Activated CD8-positive, alpha-beta memory T cell treated with anti-CD3 and anti-CD28 coated beads for 4 hours (primary cell): ENCODE measurements around the gene TKT.

Experiments used
- DNase-seq, 2 donors: peaks; one replicate each; pipeline ENCODE4 v3.0.0-alpha.2; 2020; ENCODE audit warnings: low read depth in 2 of 2

The TKT gene

DNA sequence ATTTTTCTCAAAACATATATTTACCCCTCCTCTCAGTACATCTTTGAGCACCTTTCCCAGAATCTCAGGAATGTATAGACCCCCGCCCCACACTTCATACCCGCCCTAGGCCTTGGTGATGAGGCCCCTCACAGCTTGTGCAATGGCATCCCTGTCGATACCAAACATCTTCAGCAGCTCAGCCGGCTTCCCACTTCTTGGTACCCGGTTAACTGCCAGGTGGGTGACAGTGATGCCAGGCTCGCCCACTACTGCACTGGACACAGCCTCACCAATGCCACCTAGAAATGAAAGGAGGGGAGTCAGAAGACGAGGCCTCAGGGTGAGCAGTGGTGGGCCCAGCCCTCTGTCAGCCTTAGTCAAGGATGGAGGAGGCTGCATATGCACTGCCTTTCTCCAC lies 30.2 kb downstream of the TKT start:
- no peak for DNase-seq

- no peak for DNase-seq
These were observed 30.6 kb downstream of the TKT start for GRCh38 chr3:53225181-53225580.

- DNase-seq, result no peak
These were observed 31.3 kb downstream of the TKT start for GRCh38 chr3:53224536-53224935.

DNA sequence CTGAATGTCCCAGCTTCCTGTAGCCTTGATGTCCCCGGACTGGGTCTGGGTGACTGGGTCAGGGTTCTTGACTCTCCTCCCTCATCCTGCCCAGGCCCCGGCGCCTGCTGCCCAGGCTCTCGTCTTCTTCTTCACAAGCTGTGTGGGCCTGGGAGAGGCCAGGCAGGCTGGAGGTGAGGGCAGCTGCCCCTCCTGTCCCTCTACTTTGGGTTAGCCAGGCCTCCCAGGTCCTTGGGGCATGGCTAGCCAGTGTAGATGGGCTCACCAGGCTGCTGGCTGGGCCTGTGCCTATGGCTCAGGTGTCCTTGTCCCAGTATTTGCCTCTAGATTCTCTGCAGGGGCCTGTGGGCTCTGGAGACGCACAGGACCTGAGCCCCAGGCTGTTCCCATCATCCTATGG lies 31.8 kb downstream of the TKT start:
- DNase-seq, result no peak

DNA sequence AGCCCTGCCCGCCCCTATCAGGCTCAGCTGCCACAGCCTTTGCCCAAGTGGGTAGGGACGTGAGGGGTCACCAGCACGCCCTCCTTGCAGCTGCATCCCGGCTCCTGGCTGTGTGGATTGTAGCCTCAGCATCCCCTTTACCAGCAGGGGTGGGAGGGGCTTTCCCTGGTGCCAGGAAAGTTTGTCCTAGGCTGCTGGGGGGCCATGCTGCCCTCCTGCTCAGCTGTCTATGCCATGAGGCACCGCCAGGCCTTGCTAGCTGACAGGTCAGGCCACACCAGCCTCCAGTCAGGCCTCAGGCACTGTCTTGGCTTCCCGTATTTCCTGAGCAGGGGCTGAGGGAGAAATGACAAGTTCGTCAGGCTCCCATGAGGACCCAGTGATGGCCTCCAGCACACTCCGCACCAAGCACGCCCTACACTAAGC lies 32.3 kb downstream of the TKT start:
- no peak for DNase-seq

- DNase-seq, result no peak
These were observed 32.8 kb downstream of the TKT start for GRCh38 chr3:53223025-53223424.

DNA sequence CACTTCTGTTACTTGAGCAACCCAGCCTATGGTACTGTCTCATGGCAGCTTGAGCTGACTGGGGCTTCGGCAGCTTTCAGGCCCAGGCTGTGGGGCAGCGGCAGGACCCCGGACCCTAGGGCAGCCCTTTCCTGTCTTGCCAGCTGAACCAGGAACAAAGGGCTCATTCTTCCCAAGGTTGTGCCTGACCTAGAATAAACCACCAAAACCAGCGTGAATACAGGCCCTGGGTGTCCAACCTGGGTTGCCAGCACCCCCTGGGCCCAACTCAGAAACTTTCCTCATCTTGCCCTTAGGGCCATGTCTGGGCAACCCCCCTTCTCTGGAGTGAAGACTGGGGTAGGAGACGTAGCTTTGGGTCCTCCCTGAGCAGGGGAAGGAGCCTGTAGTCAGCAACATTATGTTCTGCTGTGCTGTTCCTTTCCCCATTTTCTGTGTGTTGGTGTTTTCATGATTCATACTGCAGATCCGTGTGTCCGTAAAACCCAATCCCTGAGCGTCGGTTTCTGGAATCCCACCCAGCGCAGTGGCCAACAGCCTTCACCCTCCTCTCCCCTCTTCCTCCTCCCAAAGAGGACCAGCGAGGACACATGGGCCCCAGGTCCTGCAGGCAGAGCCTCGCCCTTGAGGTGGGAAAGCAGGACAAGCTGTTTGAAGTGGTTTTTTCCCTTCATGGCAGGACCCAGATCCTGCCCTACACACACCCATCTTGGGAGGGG lies 33.5 kb downstream of the TKT start:
- DNase-seq, result no peak

DNA sequence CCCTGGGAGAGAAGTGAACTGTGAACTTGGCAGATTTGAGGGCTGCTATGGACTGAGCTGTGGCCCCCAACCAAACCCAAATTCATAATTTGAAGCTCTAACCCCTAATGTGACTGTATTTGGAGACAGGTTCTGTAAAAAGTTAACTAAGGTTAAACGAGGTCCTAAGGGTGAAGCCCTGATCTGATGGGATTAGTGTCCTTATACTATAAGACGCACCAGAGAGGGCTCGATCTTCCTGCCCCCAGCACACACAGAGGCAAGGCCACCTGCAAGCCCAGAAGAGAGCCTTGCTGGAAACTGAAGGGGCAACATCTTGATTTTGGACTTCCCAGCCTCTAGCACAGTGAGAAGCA lies 34.0 kb downstream of the TKT start:
- no peak for DNase-seq

DNA sequence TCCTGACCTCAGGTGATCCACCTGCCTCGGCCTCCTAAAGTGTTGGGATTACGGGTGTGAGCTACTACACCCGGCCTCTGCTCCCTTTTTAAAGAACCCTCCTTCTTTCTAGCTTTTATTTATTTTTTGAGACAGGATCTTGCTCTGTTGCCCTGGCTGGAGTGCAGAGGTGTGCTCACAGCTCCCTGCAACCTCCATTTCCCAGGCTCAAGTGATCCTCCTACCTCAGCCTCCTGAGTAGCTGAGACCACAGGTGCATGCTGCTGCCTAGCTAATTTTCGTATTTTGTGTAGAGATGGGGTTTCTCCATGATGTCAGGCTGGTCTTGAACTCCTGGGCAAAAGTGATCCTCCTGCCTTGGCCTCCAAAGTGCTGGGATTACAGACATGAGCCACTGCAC lies 34.5 kb downstream of the TKT start:
- DNase-seq, result no peak

DNA sequence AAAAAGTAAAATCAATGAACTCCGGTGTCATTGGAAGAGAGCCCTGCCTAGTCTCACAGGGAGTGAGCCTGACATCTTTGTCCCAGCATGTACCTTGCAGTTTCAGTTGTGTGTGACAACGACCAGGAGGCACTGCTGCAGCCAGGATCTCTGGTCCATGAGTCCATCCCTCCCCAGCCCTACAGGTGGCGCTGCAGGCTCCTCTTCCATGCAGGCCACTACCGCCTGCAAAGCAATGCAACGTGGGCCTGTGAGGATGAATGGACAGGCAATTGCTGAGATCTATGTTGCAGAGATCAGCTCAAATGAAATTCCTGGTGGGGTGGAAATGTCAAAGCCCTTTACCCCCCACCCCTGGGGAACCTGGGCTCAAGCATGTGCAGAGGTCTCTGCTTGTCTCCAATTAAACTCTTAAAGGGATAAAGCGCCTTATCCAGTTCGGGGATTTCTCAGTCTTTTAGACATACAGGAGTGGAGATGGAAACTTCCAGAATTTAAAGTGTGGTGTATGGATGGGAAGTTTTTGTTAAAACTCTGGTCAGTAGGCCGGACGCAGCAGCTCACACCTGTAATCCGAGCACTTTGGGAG lies 35.8 kb downstream of the TKT start:
- DNase-seq, result peak; percentile 38 to 61

- DNase-seq, result no peak
These were observed 37.7 kb downstream of the TKT start for GRCh38 chr3:53218131-53218530.

- DNase-seq, result no peak
These were observed 38.6 kb downstream of the TKT start for GRCh38 chr3:53217175-53217574.

DNA sequence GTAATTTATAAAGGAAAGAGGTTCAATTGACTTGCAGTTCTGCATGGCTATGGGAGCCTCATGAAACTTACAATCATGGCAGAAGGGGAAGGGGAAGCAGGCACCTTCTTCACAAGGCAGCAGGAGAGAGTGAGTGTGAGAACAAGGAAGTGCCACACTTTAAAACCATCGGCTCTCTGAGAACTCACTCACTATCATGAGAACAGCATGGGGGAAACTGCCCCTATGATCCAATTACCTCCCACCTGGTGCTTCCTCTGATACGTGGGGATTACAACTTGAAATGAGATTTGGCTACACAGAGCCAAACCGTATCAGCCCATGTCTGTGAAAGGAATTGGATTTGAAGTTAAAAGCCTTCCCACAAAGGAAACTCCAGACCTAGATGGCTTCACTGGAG lies 39.1 kb downstream of the TKT start:
- no peak for DNase-seq

GRCh38 chr3:53215816-53216215 lies 40.0 kb downstream of the TKT start:
- no peak for DNase-seq

GRCh38 chr3:53213276-53213675 lies 42.5 kb downstream of the TKT start:
- no peak for DNase-seq

- DNase-seq, result no peak
These were observed 43.8 kb downstream of the TKT start for GRCh38 chr3:53211706-53212702.

GRCh38 chr3:53202331-53203015 lies 53.3 kb downstream of the TKT start:
- no peak for DNase-seq

DNA sequence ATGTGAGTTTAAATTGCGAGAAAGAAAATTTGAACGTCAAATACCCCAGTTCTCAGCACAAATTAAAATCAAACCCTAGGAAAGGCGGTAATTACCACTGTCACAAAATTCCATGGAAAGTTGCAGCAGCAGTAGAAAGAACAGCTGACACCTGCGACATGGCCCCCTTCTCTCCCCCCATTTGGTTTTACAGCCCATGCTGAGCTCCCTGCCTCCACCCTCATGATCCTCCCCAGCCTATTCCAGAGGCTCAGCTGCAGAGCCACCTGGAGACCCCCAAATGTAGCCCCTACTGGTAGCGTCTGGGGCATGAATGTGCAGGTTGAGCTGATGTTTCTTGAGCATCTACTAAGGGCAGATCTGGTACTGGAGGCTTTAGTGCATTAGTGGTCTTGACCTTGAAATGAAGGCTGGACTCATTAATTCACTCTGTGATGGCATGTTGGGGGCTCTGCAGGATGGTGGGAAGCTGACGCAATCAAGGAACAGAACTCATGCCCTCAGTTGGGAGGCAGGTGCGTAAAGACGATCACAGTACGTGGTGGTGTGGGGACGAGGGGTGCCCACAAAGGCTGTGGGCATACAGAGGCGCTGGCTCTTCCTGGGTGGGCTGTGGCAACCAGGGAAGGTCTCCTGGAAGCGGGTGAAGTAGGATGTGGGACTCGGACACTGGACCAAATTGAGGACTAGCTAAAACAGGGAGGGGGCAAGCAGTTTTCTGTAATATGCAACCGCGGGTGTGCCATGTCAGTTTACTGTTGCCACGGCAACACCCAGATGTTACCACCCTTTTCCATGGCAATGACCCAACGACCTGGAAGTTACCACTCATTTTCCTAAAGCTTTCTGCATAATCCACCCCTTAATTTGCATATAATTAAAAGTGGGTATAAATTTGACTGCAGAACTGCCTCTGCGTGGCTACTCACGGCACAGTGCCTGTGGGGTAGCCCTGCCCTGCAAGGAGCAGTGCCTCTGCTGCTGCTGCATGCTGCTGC lies 55.0 kb downstream of the TKT start:
- DNase-seq, result no peak

- no peak for DNase-seq
These were observed 56.0 kb downstream of the TKT start for GRCh38 chr3:53199834-53200233.

- no peak for DNase-seq
These were observed 56.8 kb downstream of the TKT start for GRCh38 chr3:53198996-53199395.
